Ectodermal cell (in vitro differentiated cells): ENCODE data around the gene PLSCR4.

Experiments
- H3K27ac ChIP-seq: 2 replicates; pipeline ENCODE4 v1.7.0; 2013; ENCODE audit warnings: mild to moderate bottlenecking, low read depth, low read length; ENCODE audit not compliant: insufficient read depth, poor library complexity, severe bottlenecking
- H3K27me3 ChIP-seq: 2 replicates; pipeline ENCODE4 v1.7.0; 2013; ENCODE audit warnings: mild to moderate bottlenecking, low read length; ENCODE audit not compliant: insufficient read depth, control insufficient read depth, poor library complexity, severe bottlenecking
- H3K36me3 ChIP-seq: one replicate; pipeline ENCODE4 v1.7.0; 2013; ENCODE audit warnings: low read length; ENCODE audit not compliant: control insufficient read depth, insufficient read depth
- H3K4me1 ChIP-seq: one replicate; pipeline ENCODE4 v1.7.0; 2013; ENCODE audit warnings: low read length; ENCODE audit not compliant: control insufficient read depth, insufficient read depth
- H3K4me3 ChIP-seq: 2 replicates; pipeline ENCODE4 v1.7.0; 2013; ENCODE audit warnings: low read depth, low read length, control low read depth; ENCODE audit not compliant: insufficient read depth
- H3K9me3 ChIP-seq: 2 replicates; pipeline ENCODE4 v1.7.0; 2013; ENCODE audit warnings: mild to moderate bottlenecking, low read length, moderate library complexity; ENCODE audit not compliant: control insufficient read depth
- WGBS, 2 experiments: methylation state at CpG; one replicate each; pipeline ENCODE4 v1.1.7; 2013; ENCODE audit warnings: missing lambda C conversion rate in 2 of 2; 5-methylcytosine and 5-hydroxymethylcytosine counted together

The PLSCR4 gene

DNA sequence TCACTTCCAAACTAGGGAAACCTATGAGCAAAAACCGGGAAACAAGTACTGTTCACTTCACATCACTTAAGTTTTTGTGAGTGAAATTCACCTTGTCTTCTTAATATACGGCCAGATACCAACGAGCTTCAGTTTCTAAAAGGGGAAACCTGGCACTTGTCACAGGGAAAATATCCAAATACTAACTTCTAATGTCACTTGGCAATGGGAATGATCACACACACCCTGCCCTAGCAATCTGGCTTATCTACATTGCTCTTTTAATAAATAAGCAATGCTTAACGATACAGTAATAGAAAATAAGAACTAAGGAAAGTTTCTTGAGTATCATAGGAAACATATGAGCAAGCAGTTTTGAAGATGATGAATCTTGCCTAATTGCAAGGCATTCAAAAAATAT, 55.3 kb downstream of the PLSCR4 start:
- Histone ChIP-seq H3K27ac (no peak overlapping the region), H3K4me1 (no peaks in the 10 kb centered on the region), H3K4me3 (no peak overlapping the region), H3K27me3 (no peaks in the 10 kb centered on the region), H3K36me3 (no peaks in the 10 kb centered on the region), H3K9me3 (no peaks in the 10 kb centered on the region)
- 93 to 96% methylated on average over 4 of the region's 4 CpGs for WGBS, 2 experiments

DNA sequence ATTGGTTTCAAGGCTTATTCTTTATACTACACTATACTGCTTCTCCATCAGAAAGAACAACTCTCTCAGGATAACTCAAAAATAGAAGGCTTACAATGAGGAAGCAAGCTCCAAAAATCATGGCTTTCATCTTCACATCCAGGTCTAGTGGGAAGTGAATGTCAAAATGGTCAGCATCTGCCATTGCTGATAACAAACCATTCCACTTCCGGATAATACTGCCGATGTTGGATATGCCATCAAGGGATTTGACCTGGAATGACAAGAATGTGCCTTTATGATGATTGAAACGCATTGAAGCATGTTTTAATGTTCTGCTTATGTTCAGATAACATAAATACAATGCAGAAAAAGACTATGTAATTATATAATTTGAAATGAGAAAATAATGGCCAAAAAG, 55.9 kb downstream of the PLSCR4 start:
- WGBS, 2 experiments: 94 to 95% methylated on average over 3 of the region's 3 CpGs
- Histone ChIP-seq H3K9me3 (no peaks in the 10 kb centered on the region), H3K4me1 (no peaks in the 10 kb centered on the region), H3K27ac (no peak overlapping the region), H3K36me3 (no peaks in the 10 kb centered on the region), H3K27me3 (no peaks in the 10 kb centered on the region), H3K4me3 (no peak overlapping the region)

DNA sequence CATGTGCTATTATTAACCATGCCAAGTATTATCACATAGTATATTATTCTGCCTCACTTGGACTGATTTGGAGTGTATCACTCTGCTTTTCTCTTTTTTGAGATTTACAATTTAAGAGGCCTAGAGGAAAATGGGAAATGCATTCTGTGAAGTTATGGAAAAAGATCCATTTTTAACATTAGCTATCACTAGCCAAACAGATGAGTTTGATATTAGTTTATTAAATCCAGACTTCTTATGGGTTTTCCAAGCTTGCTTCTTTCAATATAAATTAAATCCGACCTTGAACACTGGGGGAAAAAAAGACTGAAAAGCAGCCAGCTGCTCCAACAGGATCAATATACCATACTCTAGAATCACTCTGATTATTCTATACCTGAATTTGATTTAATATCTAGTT, 59.9 kb downstream of the PLSCR4 start:
- H3K9me3 ChIP-seq: no peaks in the 10 kb centered on the region
- H3K4me3 ChIP-seq: no peak overlapping the region
- H3K27me3 ChIP-seq: no peaks in the 10 kb centered on the region
- no peaks in the 10 kb centered on the region for H3K4me1 ChIP-seq
- H3K27ac ChIP-seq: no peak overlapping the region
- WGBS, 2 experiments: 88 to 100% methylated on average over 1 of the region's 1 CpG
- no peaks in the 10 kb centered on the region for H3K36me3 ChIP-seq

DNA sequence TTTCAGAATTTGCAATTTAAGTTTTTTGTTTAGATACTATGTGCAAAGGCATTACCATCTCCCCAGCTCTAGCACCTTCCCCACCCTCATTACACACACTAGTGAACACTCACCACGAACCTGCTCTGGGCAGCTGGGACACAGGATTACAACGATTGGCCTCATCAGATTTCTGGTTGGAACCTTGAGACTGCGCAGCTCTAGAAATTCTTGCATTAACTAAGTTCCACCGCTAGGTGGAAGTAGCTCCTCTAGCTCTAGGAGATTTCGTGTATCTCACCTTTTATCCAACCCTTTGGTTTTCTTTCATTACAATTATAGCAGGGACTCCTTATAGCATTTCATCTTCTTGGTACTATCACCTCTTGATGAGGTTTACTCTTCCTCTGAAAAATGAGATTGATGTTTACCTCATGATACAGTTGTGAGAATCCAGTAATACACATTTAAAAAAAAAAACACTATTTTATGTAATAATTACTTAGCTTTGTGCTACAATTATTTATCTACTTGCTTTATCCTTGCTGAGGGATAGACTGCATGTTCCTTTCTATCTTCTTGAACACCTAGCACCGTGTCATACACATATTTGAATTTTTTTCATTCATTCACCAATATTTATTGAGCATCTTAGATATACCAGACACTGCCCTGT, 61.3 kb downstream of the PLSCR4 start:
- Histone ChIP-seq H3K4me3 (no peak overlapping the region), H3K4me1 (no peaks in the 10 kb centered on the region), H3K27ac (no peak overlapping the region), H3K36me3 (no peaks in the 10 kb centered on the region), H3K9me3 (no peaks in the 10 kb centered on the region), H3K27me3 (no peaks in the 10 kb centered on the region)
- 10 to 14% methylated on average over 6 of the region's 6 CpGs for WGBS, 2 experiments

DNA sequence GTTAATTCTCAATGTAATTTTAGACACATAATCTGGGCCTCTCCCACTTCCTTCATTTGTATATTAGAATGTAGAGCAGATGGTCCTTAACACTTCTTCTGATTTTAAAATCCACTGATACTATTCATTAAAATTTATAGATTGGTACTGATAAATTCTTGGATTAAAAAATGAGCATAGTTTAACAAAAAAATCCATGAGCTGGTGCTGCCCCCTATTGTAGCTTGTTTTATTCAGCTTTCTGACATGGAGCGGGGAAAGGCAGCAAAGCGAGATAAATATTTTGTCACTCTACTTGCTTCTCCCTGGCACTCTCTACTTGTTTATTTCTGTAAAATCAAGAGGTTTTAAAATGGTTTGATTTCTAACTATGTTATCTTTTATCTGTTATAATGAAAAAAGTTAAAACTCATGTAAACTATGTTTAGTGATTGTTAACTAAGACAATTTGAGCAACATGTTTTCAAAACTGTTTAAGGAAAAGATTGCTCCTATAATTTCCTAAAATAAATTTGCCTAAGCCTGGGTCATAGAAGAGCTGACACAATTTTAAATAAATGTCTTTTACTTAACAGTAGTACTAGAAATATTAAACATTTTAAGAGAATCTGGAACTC, 63.5 kb downstream of the PLSCR4 start:
- 69 to 72% methylated on average over 2 of the region's 2 CpGs for WGBS, 2 experiments
- Histone ChIP-seq H3K4me3 (no peak overlapping the region), H3K27ac (no peak overlapping the region), H3K4me1 (no peaks in the 10 kb centered on the region), H3K36me3 (no peaks in the 10 kb centered on the region), H3K27me3 (no peaks in the 10 kb centered on the region), H3K9me3 (no peaks in the 10 kb centered on the region)

DNA sequence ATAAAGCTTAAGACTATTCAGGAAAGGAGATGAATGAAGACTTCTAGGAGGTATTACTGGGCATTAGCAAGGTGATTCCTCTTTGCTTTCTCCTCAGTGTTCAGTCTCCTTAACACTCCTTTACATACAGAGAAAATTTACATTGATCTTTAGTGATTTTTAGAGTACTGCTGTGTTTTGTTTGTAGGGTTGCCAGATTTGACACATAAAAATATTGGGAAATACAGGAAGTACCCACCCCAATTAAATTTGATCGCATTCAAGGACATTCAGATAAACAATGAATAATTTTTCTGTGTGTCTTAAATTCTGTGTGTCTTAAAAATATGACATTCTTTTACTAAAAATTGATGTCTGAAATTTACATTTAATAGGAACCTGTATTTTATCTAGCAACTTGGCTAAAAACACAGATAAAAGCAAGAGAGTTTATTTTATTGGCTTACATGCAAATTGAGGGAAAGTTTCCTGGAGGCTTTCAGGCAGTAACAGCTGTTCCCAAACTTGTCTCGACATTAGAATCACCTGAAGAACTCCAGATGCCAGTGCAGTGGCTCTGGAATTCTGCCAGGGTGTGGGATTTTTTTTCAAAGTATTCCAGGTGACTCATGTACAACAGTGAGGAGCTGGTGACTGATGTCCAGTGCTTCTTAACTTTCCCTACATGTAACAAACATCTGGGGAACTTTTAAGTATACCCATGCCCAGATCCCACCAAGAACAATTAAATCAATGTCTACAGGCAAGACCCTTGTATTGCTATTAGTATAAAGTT, 66.5 kb downstream of the PLSCR4 start:
- H3K36me3 ChIP-seq: no peaks in the 10 kb centered on the region
- H3K9me3 ChIP-seq: no peaks in the 10 kb centered on the region
- no peaks in the 10 kb centered on the region for H3K27me3 ChIP-seq
- 91 to 93% methylated on average over 1 to 2 of the region's 2 CpGs for WGBS, 2 experiments
- H3K27ac ChIP-seq: no peak overlapping the region
- no peaks in the 10 kb centered on the region for H3K4me1 ChIP-seq
- H3K4me3 ChIP-seq: no peak overlapping the region

DNA sequence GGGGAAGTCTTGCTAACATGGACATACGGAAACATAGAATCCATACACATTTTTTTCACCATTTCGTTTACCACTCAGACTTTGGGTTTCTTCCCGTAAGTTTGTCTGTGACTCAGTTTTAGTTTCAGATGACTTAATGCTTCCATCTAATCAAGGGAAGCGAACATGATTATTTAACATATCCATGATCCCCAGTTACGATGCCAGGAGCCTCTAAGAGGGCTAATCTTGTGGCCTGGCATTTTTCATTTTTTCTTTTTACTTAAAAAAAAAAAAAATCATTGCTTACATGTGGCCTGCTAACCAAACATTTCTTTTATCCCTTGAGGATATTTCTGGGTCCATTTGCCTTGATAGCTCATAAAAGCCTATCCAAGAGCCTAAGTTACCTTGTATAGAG, 69.7 kb downstream of the PLSCR4 start:
- 91 to 97% methylated on average over 5 of the region's 5 CpGs for WGBS, 2 experiments
- Histone ChIP-seq H3K36me3 (no peaks in the 10 kb centered on the region), H3K4me1 (no peaks in the 10 kb centered on the region), H3K9me3 (no peaks in the 10 kb centered on the region), H3K27ac (no peak overlapping the region), H3K4me3 (no peak overlapping the region), H3K27me3 (no peaks in the 10 kb centered on the region)

DNA sequence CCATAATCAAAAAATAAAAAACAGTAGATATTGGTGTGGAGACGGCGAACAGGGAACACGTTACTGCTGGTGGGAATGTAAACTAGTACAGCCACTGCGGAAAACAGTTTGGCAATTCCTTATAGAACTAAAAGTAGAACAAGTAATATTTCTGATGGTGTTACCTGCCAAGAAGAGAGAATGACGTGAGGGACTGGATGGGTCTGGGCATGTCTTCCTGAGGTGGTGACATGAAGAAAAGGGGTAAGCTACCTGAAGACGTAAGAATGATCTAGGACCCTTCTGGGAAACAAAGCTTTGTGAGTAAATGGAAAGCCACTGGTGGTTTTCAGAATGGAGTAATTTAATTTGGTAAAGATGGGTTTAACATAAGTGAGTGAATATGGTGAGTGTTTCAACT, 70.5 kb downstream of the PLSCR4 start:
- Histone ChIP-seq H3K4me3 (no peak overlapping the region), H3K36me3 (no peaks in the 10 kb centered on the region), H3K27ac (no peak overlapping the region), H3K4me1 (no peaks in the 10 kb centered on the region), H3K27me3 (no peaks in the 10 kb centered on the region), H3K9me3 (no peaks in the 10 kb centered on the region)
- WGBS, 2 experiments: 92 to 96% methylated on average over 6 of the region's 6 CpGs

DNA sequence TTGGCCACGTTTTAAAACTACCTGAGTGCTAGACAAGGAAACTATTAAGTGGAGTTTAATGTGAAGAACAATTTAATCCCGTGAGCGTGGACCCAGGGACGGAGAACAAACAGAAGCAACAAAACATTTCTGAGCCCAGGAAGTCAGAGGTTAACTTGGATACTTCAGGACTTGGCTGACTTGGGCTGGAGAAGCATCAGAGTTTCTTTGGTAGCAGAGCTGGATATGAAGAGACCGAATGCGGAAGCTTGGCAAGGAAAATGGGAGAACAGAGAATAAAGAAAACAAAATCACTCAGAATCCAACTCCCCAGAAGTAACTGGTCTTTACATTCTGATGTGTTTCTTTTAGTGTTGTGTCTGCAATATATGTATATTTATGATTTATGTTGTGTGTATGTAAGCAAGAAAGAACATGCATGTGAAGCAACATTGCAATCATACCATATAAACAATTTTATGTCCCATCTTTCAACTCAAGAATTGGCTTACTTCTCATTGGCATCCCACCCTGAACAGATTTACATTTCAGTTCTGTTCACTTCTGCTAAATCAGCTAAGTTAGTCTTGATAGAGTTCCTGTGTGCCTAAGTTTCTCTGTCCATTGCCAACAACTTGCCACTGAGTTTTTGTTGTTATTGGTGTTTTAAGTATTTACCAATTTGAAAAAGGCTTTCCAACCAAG, 72.8 kb downstream of the PLSCR4 start:
- Histone ChIP-seq H3K4me1 (no peaks in the 10 kb centered on the region), H3K9me3 (no peaks in the 10 kb centered on the region), H3K27me3 (no peaks in the 10 kb centered on the region), H3K36me3 (no peaks in the 10 kb centered on the region), H3K27ac (no peak overlapping the region), H3K4me3 (no peak overlapping the region)
- 95 to 96% methylated on average over 6 of the region's 6 CpGs for WGBS, 2 experiments

DNA sequence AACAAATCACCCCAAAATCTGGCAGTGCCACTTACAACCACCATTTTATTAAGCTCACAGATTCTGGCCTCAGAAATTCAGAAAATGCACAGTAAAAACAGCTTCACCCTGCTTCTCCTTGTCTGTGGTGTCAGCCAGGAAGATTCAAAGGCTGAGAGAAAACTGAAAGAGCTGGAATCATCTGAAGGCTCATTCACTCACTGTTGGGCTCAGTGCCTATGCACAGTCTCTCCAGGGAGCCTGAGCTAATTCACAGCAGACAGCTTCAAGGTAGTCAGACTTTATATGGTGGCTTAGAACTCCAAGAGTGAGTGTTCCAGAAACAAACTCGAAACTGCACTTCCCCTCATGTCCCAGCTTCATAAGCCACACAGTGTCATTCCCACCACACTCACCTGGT, 73.4 kb downstream of the PLSCR4 start:
- 83 to 95% methylated on average over 1 of the region's 1 CpG for whole genome bisulfite sequencing, 2 experiments
- Histone ChIP-seq H3K27ac (no peak overlapping the region), H3K4me3 (no peak overlapping the region), H3K36me3 (no peaks in the 10 kb centered on the region), H3K9me3 (no peaks in the 10 kb centered on the region), H3K27me3 (no peaks in the 10 kb centered on the region), H3K4me1 (no peaks in the 10 kb centered on the region)
